Uterus (tissue), 4 donors: Measurements from ENCODE around the gene MYG1. TPM values are rescaled to one million over a fixed set of nuclear protein-coding genes. Genes with fewer than 3 reads are reported as not detected.

ENCODE experiments used
- DNase-seq, 2 donors: peaks; one replicate each; pipeline ENCODE4 v3.0.0-alpha.2; 2019 to 2020
- H3K27ac ChIP-seq, 2 donors: fragments of 200-600 bp; sonication (generic); 1 replicate in 1 of 2; 2 replicates in 1 of 2; pipeline ENCODE4 v1.5.1; 2016 to 2018
- H3K27me3 ChIP-seq, 2 donors: fragments of 200-600 bp; sonication (generic); one replicate each; pipeline ENCODE4 v1.5.1; 2018 to 2019; ENCODE audit warnings: control low read depth in 1 of 2
- H3K36me3 ChIP-seq, 2 donors: fragments of 200-600 bp; sonication (generic); one replicate each; pipeline ENCODE4 v1.5.1; 2019; ENCODE audit warnings: control low read depth in 1 of 2
- H3K4me1 ChIP-seq, 2 donors: fragments of 200-600 bp; sonication (generic); one replicate each; pipeline ENCODE4 v1.5.1; 2018 to 2019; ENCODE audit warnings: control low read depth in 1 of 2
- H3K4me3 ChIP-seq, 2 donors: fragments of 200-600 bp; sonication (generic); 1 replicate in 1 of 2; 2 replicates in 1 of 2; pipeline ENCODE4 v1.5.1; 2018 to 2019; ENCODE audit warnings: mild to moderate bottlenecking in 1 of 2
- H3K9me3 ChIP-seq, 2 donors: fragments of 200-600 bp; sonication (generic); one replicate each; pipeline ENCODE4 v1.5.1; 2019; ENCODE audit warnings: control low read depth in 1 of 2
- CTCF ChIP-seq, 4 experiments: fragments of 200-600 bp in 2 of 4; fragments of 450-650 bp in 2 of 4; sonication (generic) in 2 of 4; IDR thresholded peaks; one replicate each; pipeline ENCODE4 v1.5.1; 2016 to 2019; ENCODE audit warnings: antibody characterized with exemption in 4 of 4, mild to moderate bottlenecking in 2 of 4, moderate library complexity in 1 of 4
- POLR2A ChIP-seq, 2 donors: fragments of 450-650 bp; IDR thresholded peaks; one replicate each; pipeline ENCODE4 v1.6.1; 2016; ENCODE audit warnings: antibody characterized with exemption in 2 of 2, mild to moderate bottlenecking in 1 of 2, moderate library complexity in 1 of 2
- intact Hi-C: fragments of 100-400 bp; cut with DNase I; formaldehyde crosslinking; loops from one replicate; pipeline ENCODE4 v1.15.1; 2023; ENCODE audit warnings: low total_unique reads
- total RNA-seq, 4 donors: library from RNA; depleted of rRNA in 3 of 4; stranded (reverse); fragments of >200 nt in 3 of 4; gene quantifications; one replicate each; pipeline versions ENCODE4 v1.1.0 to v1.2.4, GENCODE V29; 2014 to 2023
- donor health status: DM: yes; HTN: yes; CAD: no.

Gene MYG1
- total RNA-seq, 4 donors from 2014 or later, result 10.2 to 59.3 (median 33.9) TPM

GRCh38 chr12:53338916-53339315 lies 39.4 kb downstream of the MYG1 start:
- no peak for DNase-seq
- H3K4me3 ChIP-seq, result no peak overlapping the region
- no peaks in the 10 kb centered on the region for H3K27me3 ChIP-seq
- H3K36me3 ChIP-seq, result no peaks in the 10 kb centered on the region
- H3K9me3 ChIP-seq, result no peaks in the 10 kb centered on the region
- H3K4me1 ChIP-seq, result no peaks in the 10 kb centered on the region
- H3K27ac ChIP-seq, result no peak overlapping the region
- TF ChIP-seq POLR2A (IDR thresholded peaks at IDR 0.05) (no peak), CTCF (IDR thresholded peaks at IDR 0.05) (no peak)
- intact Hi-C loops, result no loop called here

GRCh38 chr12:53340398-53340797 lies 40.9 kb downstream of the MYG1 start:
- DNase-seq, result no peak
- intact Hi-C loops, result no loop called here
- TF ChIP-seq POLR2A (IDR thresholded peaks at IDR 0.05) (no peak), CTCF (IDR thresholded peaks at IDR 0.05) (no peak)
- Histone ChIP-seq H3K4me1 (peaks cover 0 to 6% of the 10 kb centered on the region in 2 donors), H3K4me3 (no peak overlapping the region), H3K9me3 (no peaks in the 10 kb centered on the region), H3K27ac (no peak overlapping the region), H3K36me3 (no peaks in the 10 kb centered on the region), H3K27me3 (no peaks in the 10 kb centered on the region)

GRCh38 chr12:53343449-53343848 lies 44.0 kb downstream of the MYG1 start:
- TF ChIP-seq CTCF (IDR thresholded peaks at IDR 0.05) (no peak), POLR2A (IDR thresholded peaks at IDR 0.05) (no peak)
- intact Hi-C loops, result no loop called here
- Histone ChIP-seq H3K27me3 (no peaks in the 10 kb centered on the region), H3K4me1 (peaks cover 0 to 9% of the 10 kb centered on the region in 2 donors), H3K4me3 (no peak overlapping the region), H3K9me3 (no peaks in the 10 kb centered on the region), H3K36me3 (no peaks in the 10 kb centered on the region), H3K27ac (no peak overlapping the region)
- no peak for DNase-seq

- Histone ChIP-seq H3K27ac (peak overlapping the region in 1 of 2 donors; percentile 91), H3K36me3 (no peaks in the 10 kb centered on the region), H3K4me1 (peaks cover 0 to 9% of the 10 kb centered on the region in 2 donors), H3K4me3 (no peak overlapping the region), H3K27me3 (no peaks in the 10 kb centered on the region), H3K9me3 (no peaks in the 10 kb centered on the region)
- no peak for DNase-seq
- intact Hi-C loops, result no loop called here
- no peak for TF ChIP-seq POLR2A (IDR thresholded peaks at IDR 0.05)
- no peak for TF ChIP-seq CTCF (IDR thresholded peaks at IDR 0.05)
These were observed 44.5 kb downstream of the MYG1 start for GRCh38 chr12:53343969-53344368.

GRCh38 chr12:53344487-53344823 lies 45.0 kb downstream of the MYG1 start:
- Histone ChIP-seq H3K27me3 (no peaks in the 10 kb centered on the region), H3K27ac (peak overlapping the region; percentile 85 to 91), H3K4me1 (peaks cover 0 to 9% of the 10 kb centered on the region in 2 donors), H3K9me3 (no peaks in the 10 kb centered on the region), H3K36me3 (no peaks in the 10 kb centered on the region), H3K4me3 (peak overlapping the region; percentile 50 to 69)
- intact Hi-C loops, result no loop called here
- DNase-seq, result no peak
- TF ChIP-seq POLR2A (IDR thresholded peaks at IDR 0.05) (no peak), CTCF (IDR thresholded peaks at IDR 0.05) (no peak)
